H1 (cell line): Measurements from ENCODE around the gene ADD1. TPM values are rescaled to one million over a fixed set of nuclear protein-coding genes. Genes with fewer than 3 reads are reported as not detected.

Experiments
- CTCF ChIA-PET: fragments of 300-600 bp; sonication (Branson Sonifier 250); formaldehyde crosslinking; loops from one replicate; lab custom pipeline; 2021; ENCODE audit not compliant: partially characterized antibody; lab: Charles Lee
- POLR2A ChIA-PET: fragments of 300-600 bp; sonication (Branson Sonifier 250); formaldehyde crosslinking; loops from one replicate; lab custom pipeline; 2021; ENCODE audit warnings: inconsistent platforms; ENCODE audit not compliant: partially characterized antibody; lab: Charles Lee
- DNase-seq, 2 experiments: peaks; one replicate each; pipeline versions ENCODE4 v3.0.0 to v3.0.0-alpha.2; 2010 to 2022; ENCODE audit warnings: low spot score in 2 of 2, low read depth in 1 of 2, mixed read lengths in 1 of 2
- FAIRE-seq: peaks from 2 replicates; lab custom pipeline; 2011; peaks lifted over from hg19 to GRCh38; lab: Jason Lieb, UNC
- H2AFZ ChIP-seq: 2 replicates; pipeline ENCODE4 v1.8.1; 2012; ENCODE audit warnings: low read length, inconsistent platforms
- H2AK5ac ChIP-seq: 2 replicates; pipeline ENCODE4 v1.6.1; 2013; ENCODE audit warnings: low read depth, low read length
- H2BK120ac ChIP-seq: replicated peaks from 2 replicates; pipeline ENCODE3; 2013; ENCODE audit warnings: low read depth, low read length, inconsistent platforms
- H2BK12ac ChIP-seq: 2 replicates; pipeline ENCODE4 v1.6.1; 2013; ENCODE audit warnings: low read depth, low read length
- H2BK15ac ChIP-seq: 2 replicates; pipeline ENCODE4 v1.6.1; 2013; ENCODE audit warnings: low read length
- H2BK20ac ChIP-seq: 2 replicates; pipeline ENCODE4 v1.6.1; 2013; ENCODE audit warnings: low read length
- H2BK5ac ChIP-seq: 2 replicates; pipeline ENCODE4 v1.6.1; 2013; ENCODE audit warnings: low read depth, low read length
- H3K14ac ChIP-seq: 2 replicates; pipeline ENCODE4 v1.6.1; 2013; ENCODE audit warnings: inconsistent platforms; ENCODE audit not compliant: insufficient read length
- H3K18ac ChIP-seq: 2 replicates; pipeline ENCODE4 v1.6.1; 2013; ENCODE audit warnings: low read length; ENCODE audit errors: extremely low read depth
- H3K23ac ChIP-seq: 2 replicates; pipeline ENCODE4 v1.6.1; 2013; ENCODE audit warnings: inconsistent platforms; ENCODE audit not compliant: insufficient read length
- H3K23me2 ChIP-seq: 2 replicates; pipeline ENCODE4 v1.6.1; 2013; ENCODE audit warnings: low read depth, low read length
- H3K27ac ChIP-seq: 2 replicates; pipeline ENCODE4 v1.6.1; 2011; ENCODE audit warnings: low read depth, low read length, inconsistent platforms
- H3K27me3 ChIP-seq, 4 experiments: replicated peaks in 1 of 4; 1 replicate in 1 of 4; 2 replicates in 3 of 4; pipeline versions ENCODE4 v1.6.1 to v1.8.1; 2011 to 2013; ENCODE audit warnings: low read length in 3 of 4, mild to moderate bottlenecking in 3 of 4, inconsistent platforms in 2 of 4, mixed read lengths in 2 of 4, moderate library complexity in 1 of 4; ENCODE audit not compliant: control insufficient read depth in 3 of 4, insufficient read depth in 3 of 4; ENCODE audit errors: extremely low read depth in 1 of 4
- H3K36me3 ChIP-seq, 4 experiments: 2 replicates each; pipeline versions ENCODE4 v1.6.1 to v1.8.1; 2011 to 2013; ENCODE audit warnings: mild to moderate bottlenecking in 4 of 4, low read length in 3 of 4, moderate library complexity in 2 of 4, control low read depth in 1 of 4, inconsistent platforms in 1 of 4; ENCODE audit not compliant: insufficient read depth in 4 of 4, control insufficient read depth in 2 of 4
- H3K4ac ChIP-seq: replicated peaks from 2 replicates; pipeline ENCODE3; 2013; ENCODE audit warnings: low read length, low read depth, mixed read lengths, inconsistent platforms; ENCODE audit not compliant: insufficient read length
- H3K4me1 ChIP-seq, 4 experiments: replicated peaks in 1 of 4; 1 replicate in 1 of 4; 2 replicates in 3 of 4; pipeline versions ENCODE4 v1.6.1 to v1.8.1; 2011 to 2013; ENCODE audit warnings: low read length in 3 of 4, inconsistent platforms in 2 of 4, mixed read lengths in 1 of 4; ENCODE audit not compliant: insufficient read depth in 4 of 4, control insufficient read depth in 3 of 4
- H3K4me2 ChIP-seq, 2 experiments: 2 replicates each; pipeline versions ENCODE4 v1.6.1 to v1.8.1; 2011 to 2013; ENCODE audit warnings: low read depth in 2 of 2, low read length in 2 of 2, control low read depth in 1 of 2, inconsistent platforms in 1 of 2, mild to moderate bottlenecking in 1 of 2; ENCODE audit not compliant: insufficient read depth in 1 of 2
- H3K4me3 ChIP-seq, 4 experiments: fragments of 200-600, 300-600 bp in 1 of 4; sonication (generic), shearing (Covaris generic), sonication (Bioruptor Twin) in 1 of 4; 2 replicates each; pipeline versions ENCODE4 v1.5.1 to v1.8.1; 2011 to 2016; ENCODE audit warnings: low read length in 4 of 4, low read depth in 3 of 4, control low read depth in 2 of 4, inconsistent platforms in 2 of 4, mild to moderate bottlenecking in 2 of 4, mixed read lengths in 1 of 4, moderate library complexity in 1 of 4; ENCODE audit not compliant: insufficient read depth in 2 of 4; ENCODE audit errors: extremely low read depth in 1 of 4
- H3K56ac ChIP-seq: replicated peaks from 2 replicates; pipeline ENCODE3; 2013; ENCODE audit warnings: low read depth, mild to moderate bottlenecking, mixed read lengths, low read length, inconsistent platforms; ENCODE audit not compliant: insufficient read length
- H3K79me1 ChIP-seq: 2 replicates; pipeline ENCODE4 v1.6.1; 2013; ENCODE audit warnings: low read depth, low read length, control low read depth
- H3K79me2 ChIP-seq, 2 experiments: 2 replicates each; pipeline versions ENCODE4 v1.6.1 to v1.8.1; 2012 to 2013; ENCODE audit warnings: low read length in 2 of 2, mild to moderate bottlenecking in 2 of 2, inconsistent platforms in 1 of 2; ENCODE audit not compliant: insufficient read depth in 2 of 2, control insufficient read depth in 1 of 2
- H3K9ac ChIP-seq, 4 experiments: replicated peaks in 1 of 4; 1 replicate in 1 of 4; 2 replicates in 3 of 4; pipeline versions ENCODE4 v1.6.1 to v1.8.1; 2011 to 2013; ENCODE audit warnings: low read depth in 3 of 4, low read length in 3 of 4, control low read depth in 2 of 4, mild to moderate bottlenecking in 2 of 4, moderate library complexity in 2 of 4, inconsistent platforms in 1 of 4; ENCODE audit errors: extremely low read depth in 1 of 4
- H3K9me3 ChIP-seq, 2 experiments: 2 replicates each; pipeline versions ENCODE4 v1.6.1 to v1.8.1; 2012 to 2013; ENCODE audit warnings: mild to moderate bottlenecking in 2 of 2, moderate library complexity in 2 of 2, control low read depth in 1 of 2, inconsistent platforms in 1 of 2, low read depth in 1 of 2, low read length in 1 of 2, mixed read lengths in 1 of 2; ENCODE audit not compliant: insufficient read depth in 2 of 2
- H4K20me1 ChIP-seq, 2 experiments: replicated peaks in 1 of 2; 2 replicates each; pipeline versions ENCODE3 to v1.8.1; 2011 to 2013; ENCODE audit warnings: inconsistent platforms in 2 of 2, low read length in 2 of 2, mild to moderate bottlenecking in 1 of 2; ENCODE audit not compliant: insufficient read depth in 2 of 2, control insufficient read depth in 1 of 2
- H4K5ac ChIP-seq: 2 replicates; pipeline ENCODE4 v1.6.1; 2013; ENCODE audit warnings: low read length, low read depth, mixed read lengths, inconsistent platforms; ENCODE audit not compliant: insufficient read length
- H4K8ac ChIP-seq: 2 replicates; pipeline ENCODE4 v1.8.0; 2013; ENCODE audit warnings: mild to moderate bottlenecking, moderate library complexity, low read length, inconsistent platforms; ENCODE audit not compliant: insufficient read depth; ENCODE audit errors: extremely low read depth
- H4K91ac ChIP-seq: replicated peaks from 2 replicates; pipeline ENCODE3; 2013; ENCODE audit warnings: low read length, mixed read lengths, inconsistent platforms; ENCODE audit not compliant: insufficient read length
- ATF3 ChIP-seq: IDR thresholded peaks from 2 replicates; pipeline ENCODE4 v1.6.1; 2011; ENCODE audit warnings: low read depth, mild to moderate bottlenecking, low read length; ENCODE audit not compliant: insufficient read depth
- CBX8 ChIP-seq: fragments of 300-800, 300-1000 bp; sonication (generic); IDR thresholded peaks from 2 replicates; pipeline ENCODE4 v1.7.1; 2016; ENCODE audit warnings: low read depth, low read length, borderline replicate concordance
- JUN ChIP-seq: IDR thresholded peaks from 2 replicates; pipeline ENCODE4 v1.6.1; 2011; ENCODE audit warnings: low read depth, mild to moderate bottlenecking, improper control_type of control experiment, low read length
- NANOG ChIP-seq: IDR thresholded peaks from 2 replicates; pipeline ENCODE4 v1.6.1; 2011; ENCODE audit warnings: low read length, low read depth, mild to moderate bottlenecking, inconsistent platforms; ENCODE audit not compliant: insufficient read depth, poor library complexity, severe bottlenecking
- PHF8 ChIP-seq: fragments of 200-600 bp; sonication (generic); conservative IDR thresholded peaks from 2 replicates; pipeline ENCODE4 v1.7.1; 2012; ENCODE audit warnings: low read depth, mild to moderate bottlenecking, inconsistent platforms, low read length, moderate library complexity
- RBBP5 ChIP-seq: IDR thresholded peaks from 2 replicates; pipeline ENCODE4 v1.7.1; 2012; ENCODE audit warnings: low read depth, mild to moderate bottlenecking, inconsistent platforms, low read length, moderate library complexity, borderline replicate concordance
- SP4 ChIP-seq: IDR thresholded peaks from 2 replicates; pipeline ENCODE4 v1.6.1; 2012; ENCODE audit warnings: low read length, inconsistent platforms
- WGBS, 2 experiments: shearing (Covaris generic) in 1 of 2; methylation state at CpG; one replicate each; pipeline versions ENCODE4 v1.1.6 to v1.1.7; 2013 to 2015; ENCODE audit warnings: low lambda C conversion rate in 2 of 2, mixed read lengths in 2 of 2, inconsistent platforms in 1 of 2, low coverage in 1 of 2, missing lambda C conversion rate in 1 of 2; ENCODE audit not compliant: insufficient replicate concordance in 2 of 2, insufficient coverage in 1 of 2, insufficient read length in 1 of 2; ENCODE audit errors: extremely low coverage in 1 of 2, missing lambda C conversion rate in 1 of 2; 5-methylcytosine and 5-hydroxymethylcytosine counted together
- polyA plus RNA-seq, 7 experiments: library from polyadenylated mRNA; depleted of rRNA in 3 of 7; stranded (reverse) in 5 of 7; unstranded in 2 of 7; fragments of >200 nt in 5 of 7; fragments of 200-250 nt in 2 of 7; gene quantifications; 1 replicate in 5 of 7; 2 replicates in 1 of 7; 4 replicates in 1 of 7; pipeline versions ENCODE4 v1.2.1 to v1.2.3, GENCODE V29; 2011 to 2013; ENCODE audit warnings: missing spikeins in 2 of 7, mixed read lengths in 2 of 7
- total RNA-seq: library from RNA; stranded (reverse); fragmentation: NEBNext Ultra II Directional; extraction: Animal tissue kit (Norgen Biotek cat#: 25700); gene quantifications from 2 replicates; pipeline ENCODE4 v1.2.1, GENCODE V29; 2021

The ADD1 gene
- total and polyA plus RNA-seq, 2 of the 8 experiments (the other 6 are each of a cell fraction or from before 2014, with no cell fraction given) = 113 to 143 TPM

- Histone ChIP-seq H3K18ac (no peak overlapping the region), H3K4me2 (no peak overlapping the region), H2AFZ (no peak overlapping the region), H4K5ac (no peak overlapping the region), H3K23me2 (no peaks in the 10 kb centered on the region), H3K14ac (no peak overlapping the region), H2BK20ac (no peak overlapping the region), H4K91ac (no peak overlapping the region), H3K4me1 (peaks cover 0 to 11% (median 5%) of the 10 kb centered on the region in 4 experiments; a peak in 6 of 7 replicates), H2BK15ac (no peak overlapping the region), H2BK5ac (no peak overlapping the region), H3K4ac (no peak overlapping the region), H3K9ac (no peak overlapping the region; a peak in 1 of 7 replicates), H4K20me1 (peaks cover 0 to 5% of the 10 kb centered on the region in 2 experiments), H3K4me3 (no peak overlapping the region), H3K36me3 (peaks cover 0 to 23% (median 14%) of the 10 kb centered on the region in 4 experiments; a peak in 7 of 8 replicates), H3K79me2 (no peaks in the 10 kb centered on the region), H3K79me1 (no peaks in the 10 kb centered on the region), H3K9me3 (no peaks in the 10 kb centered on the region), H3K27ac (no peak overlapping the region), H2BK120ac (no peak overlapping the region), H2BK12ac (no peak overlapping the region), H2AK5ac (no peak overlapping the region), H3K27me3 (no peaks in the 10 kb centered on the region), H3K23ac (no peak overlapping the region), H3K56ac (no peak overlapping the region), H4K8ac (no peak overlapping the region; the same call in 1 of the 2 replicates)
- DNase-seq (peak in 1 of 2 experiments; percentile 31), FAIRE-seq (no peak)
- 90% methylated on average over 8 of the region's 8 CpGs; no CpG with 5 or more reads in 1 of the 2 experiments for WGBS, 2 experiments
- POLR2A ChIA-PET = interaction anchor here (0.8 to 8.8 kb wide), 4 partner anchors 9 to 16 kb away, joined by 3 to 75 read pairs (median 10); no protein-coding TSS in a partner anchor
- CTCF ChIA-PET = interaction anchor here (0.6 to 1.4 kb wide), 4 partner anchors 12 to 32 kb away, joined by 3 read pairs; no protein-coding TSS in a partner anchor
- TF ChIP-seq SP4 (no peak), RBBP5 (no peak), JUN (no peak), NANOG (no peak), ATF3 (no peak), PHF8 (no peak), CBX8 (no peak)
These were observed 7.7 kb upstream of the ADD1 start for GRCh38 chr4:2835978-2836377.
